ENCODE measurements around the gene FIGNL2.

DNA sequence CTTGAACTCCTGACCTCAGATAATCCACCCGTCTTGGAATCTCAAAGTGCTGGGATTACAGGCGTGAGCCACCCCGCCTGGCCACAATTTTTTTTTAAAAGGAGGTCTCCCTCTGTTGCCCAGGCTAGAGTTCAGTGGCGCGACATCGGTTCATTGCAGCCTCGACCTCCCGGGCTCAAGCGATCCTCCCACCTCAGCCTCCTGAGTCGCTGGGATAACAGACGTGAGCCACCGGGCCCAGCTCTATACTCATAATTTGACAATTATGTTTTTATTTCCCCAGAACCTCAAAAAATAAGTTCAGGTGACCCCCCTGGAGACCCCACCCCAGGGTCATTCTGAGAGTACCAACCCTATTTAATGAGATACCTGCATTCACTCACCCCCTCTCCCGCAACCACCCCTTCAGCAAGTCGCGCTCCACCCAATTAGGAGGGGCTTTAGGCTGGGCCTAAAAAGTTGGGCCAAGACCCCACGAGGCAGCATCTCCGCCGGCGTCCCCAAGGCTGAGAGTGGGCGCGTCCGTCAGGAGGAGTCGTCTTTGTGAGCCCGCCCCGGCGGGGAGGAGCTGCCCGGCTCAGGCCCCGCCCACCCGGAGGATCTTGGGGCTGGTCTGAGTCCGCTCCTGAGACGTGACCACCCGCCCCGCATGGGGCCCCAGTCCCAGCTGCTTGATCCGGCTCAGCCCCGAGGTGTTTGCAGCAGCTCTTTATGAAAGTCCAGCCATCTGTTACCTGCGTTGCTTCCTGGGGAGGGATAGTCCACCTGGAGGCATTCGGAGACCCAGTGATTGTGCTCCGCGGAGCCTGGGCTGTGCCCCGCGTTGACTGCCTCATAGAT lies 39.2 kb upstream of the FIGNL2 start, which contains the start of gene ANKRD33:
- TF ChIP-seq CTCF (IDR thresholded peaks at IDR 0.05): no peak
- no peak for TF ChIP-seq POLR2A (IDR thresholded peaks at IDR 0.05)

Data from right lobe of liver (tissue), 4 donors.